ENCODE measurements around the gene PXDN.
"Not testable (repeated sequence)": the region's sequence is repeated elsewhere in the genome, so short reads cannot be mapped to it uniquely, and the experiment has no call there.

The PXDN gene

GRCh38 chr2:1781291-1782080, 37.2 kb upstream of the PXDN start:
- DNase-seq (ENCODE audit: low read depth): no peak
- no peak for TF ChIP-seq CTCF (conservative IDR thresholded peaks at IDR 0.05; ENCODE audit: low read length)

GRCh38 chr2:1780693-1781092, 36.4 kb upstream of the PXDN start:
- H3K4me3 ChIP-seq (ENCODE audit: low read length): no peak overlapping the region
- DNase-seq (ENCODE audit: low read depth): no peak
- TF ChIP-seq CTCF (conservative IDR thresholded peaks at IDR 0.05; ENCODE audit: low read length): no peak

More at GRCh38 chr2:1781291-1782080, 37.2 kb upstream of the PXDN start:
- H3K4me3 ChIP-seq (ENCODE audit: low read length): no peak overlapping the region

- H3K4me3 ChIP-seq (ENCODE audit: low read length); DNase-seq (ENCODE audit: low read depth): not testable (repeated sequence)
These were observed 35.7 kb upstream of the PXDN start for GRCh38 chr2:1780054-1780453.

GRCh38 chr2:1778566-1778965, 34.3 kb upstream of the PXDN start:
- H3K4me3 ChIP-seq (ENCODE audit: low read length): no peak overlapping the region
- DNase-seq (ENCODE audit: low read depth): no peak
- TF ChIP-seq CTCF (conservative IDR thresholded peaks at IDR 0.05; ENCODE audit: low read length): no peak

GRCh38 chr2:1777781-1778180, 33.5 kb upstream of the PXDN start:
- no peak overlapping the region for H3K4me3 ChIP-seq (ENCODE audit: low read length)
- DNase-seq (ENCODE audit: low read depth): no peak
- no peak for TF ChIP-seq CTCF (conservative IDR thresholded peaks at IDR 0.05; ENCODE audit: low read length)

- H3K4me3 ChIP-seq (ENCODE audit: low read length): no peak overlapping the region
- TF ChIP-seq CTCF (conservative IDR thresholded peaks at IDR 0.05; ENCODE audit: low read length): no peak
- DNase-seq (ENCODE audit: low read depth): no peak
These were observed 32.8 kb upstream of the PXDN start for GRCh38 chr2:1777156-1777555.

- no peak for TF ChIP-seq CTCF (conservative IDR thresholded peaks at IDR 0.05; ENCODE audit: low read length)
- no peak for DNase-seq (ENCODE audit: low read depth)
These were observed 31.3 kb upstream of the PXDN start for GRCh38 chr2:1775511-1776035.

More at GRCh38 chr2:1775511-1776035, 31.3 kb upstream of the PXDN start:
- H3K4me3 ChIP-seq (ENCODE audit: low read length): no peak overlapping the region
